Endodermal cell (in vitro differentiated cells): Measurements from ENCODE around the gene RPS23. TPM values are rescaled to one million over a fixed set of nuclear protein-coding genes. Genes with fewer than 3 reads are reported as not detected.
A peak's percentile ranks its signal among the peaks of the same experiment; 100 is the strongest.

ENCODE experiments used
- DNase-seq: peaks from one replicate; pipeline ENCODE4 v3.0.0-alpha.2; 2017
- H3K27ac ChIP-seq: 2 replicates; pipeline ENCODE4 v1.5.1; 2013; ENCODE audit warnings: mild to moderate bottlenecking, low read depth, low read length, moderate library complexity
- H3K27me3 ChIP-seq: 2 replicates; pipeline ENCODE4 v1.6.1; 2013; ENCODE audit warnings: mild to moderate bottlenecking, low read length, moderate library complexity; ENCODE audit not compliant: insufficient read depth, control insufficient read depth, poor library complexity, severe bottlenecking
- H3K36me3 ChIP-seq: 2 replicates; pipeline ENCODE4 v1.7.0; 2013; ENCODE audit warnings: mild to moderate bottlenecking, low read length, moderate library complexity; ENCODE audit not compliant: control insufficient read depth, insufficient read depth
- H3K4me1 ChIP-seq: one replicate; pipeline ENCODE4 v1.7.0; 2013; ENCODE audit warnings: low read length; ENCODE audit not compliant: control insufficient read depth, insufficient read depth
- H3K4me3 ChIP-seq: 2 replicates; pipeline ENCODE4 v1.5.1; 2013; ENCODE audit warnings: mild to moderate bottlenecking, low read length, moderate library complexity
- H3K9ac ChIP-seq: 2 replicates; pipeline ENCODE4 v1.6.1; 2013; ENCODE audit warnings: mild to moderate bottlenecking, low read length, moderate library complexity; ENCODE audit not compliant: poor library complexity, severe bottlenecking; ENCODE audit errors: extremely low read depth
- H3K9me3 ChIP-seq: 2 replicates; pipeline ENCODE4 v1.6.1; 2013; ENCODE audit warnings: mild to moderate bottlenecking, low read length, moderate library complexity; ENCODE audit not compliant: control insufficient read depth
- H3K27ac Mint-ChIP-seq: 2 replicates; pipeline ENCODE4 v1.8.0; 2020; ENCODE audit warnings: mixed read lengths
- H3K27me3 Mint-ChIP-seq: 2 replicates; pipeline ENCODE4 v1.8.0; 2021; ENCODE audit warnings: mild to moderate bottlenecking, mixed read lengths; ENCODE audit not compliant: insufficient read depth
- H3K36me3 Mint-ChIP-seq: 2 replicates; pipeline ENCODE4 v1.8.0; 2020; ENCODE audit warnings: low read depth, mixed read lengths
- H3K4me1 Mint-ChIP-seq: 2 replicates; pipeline ENCODE4 v1.8.0; 2020; ENCODE audit warnings: mixed read lengths
- H3K4me3 Mint-ChIP-seq: 2 replicates; pipeline ENCODE4 v1.8.0; 2020; ENCODE audit warnings: mild to moderate bottlenecking, moderate library complexity, mixed read lengths
- H3K9me3 Mint-ChIP-seq: 2 replicates; pipeline ENCODE4 v1.8.0; 2020; ENCODE audit warnings: mild to moderate bottlenecking, mixed read lengths
- WGBS, 2 experiments: methylation state at CpG; one replicate each; pipeline versions ENCODE4 v1.1.5 to v1.1.7; 2013; ENCODE audit warnings: missing lambda C conversion rate in 2 of 2, mixed read lengths in 1 of 2; ENCODE audit not compliant: insufficient coverage in 1 of 2, insufficient read length in 1 of 2; 5-methylcytosine and 5-hydroxymethylcytosine counted together
- total RNA-seq, 2 donors: library from RNA; stranded (reverse); fragmentation: NEBNext Ultra II Directional in 1 of 2; extraction: Animal tissue kit (Norgen Biotek cat#: 25700) in 1 of 2; gene quantifications; 2 replicates in 1 of 2; 3 replicates in 1 of 2; pipeline ENCODE4 v1.2.1, GENCODE V29; 2021
- TF ChIP-seq, protein P1 (sequence below): fragments of 200-600 bp; sonication (generic); conservative IDR thresholded peaks from 2 replicates; pipeline ENCODE4 v1.5.0; 2021; ENCODE audit warnings: antibody characterized with exemption, mild to moderate bottlenecking

RPS23 gene
- total RNA-seq, 2 donors from 2014 or later, result 2,365 to 2,370 TPM

DNA sequence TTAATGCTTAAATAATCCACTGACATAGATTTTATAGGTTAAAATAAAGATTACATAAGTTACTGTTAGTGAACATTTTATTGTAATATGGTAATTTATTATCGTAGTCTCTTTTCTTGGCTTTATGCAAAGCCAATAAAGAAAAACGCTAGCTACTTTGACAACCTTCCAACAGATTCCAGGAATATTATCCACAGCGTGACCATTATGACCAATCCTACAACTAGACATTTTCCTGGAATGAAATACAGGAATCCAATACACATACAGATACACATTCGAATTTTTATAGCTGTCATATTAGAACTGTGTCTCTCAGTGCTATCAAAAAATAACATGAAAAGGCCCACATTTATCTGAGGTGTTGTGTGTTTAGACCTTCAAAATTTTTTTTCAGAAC, 13.1 kb downstream of the RPS23 start:
- H3K9ac ChIP-seq, result no peak overlapping the region
- TF ChIP-seq, protein P1, sequence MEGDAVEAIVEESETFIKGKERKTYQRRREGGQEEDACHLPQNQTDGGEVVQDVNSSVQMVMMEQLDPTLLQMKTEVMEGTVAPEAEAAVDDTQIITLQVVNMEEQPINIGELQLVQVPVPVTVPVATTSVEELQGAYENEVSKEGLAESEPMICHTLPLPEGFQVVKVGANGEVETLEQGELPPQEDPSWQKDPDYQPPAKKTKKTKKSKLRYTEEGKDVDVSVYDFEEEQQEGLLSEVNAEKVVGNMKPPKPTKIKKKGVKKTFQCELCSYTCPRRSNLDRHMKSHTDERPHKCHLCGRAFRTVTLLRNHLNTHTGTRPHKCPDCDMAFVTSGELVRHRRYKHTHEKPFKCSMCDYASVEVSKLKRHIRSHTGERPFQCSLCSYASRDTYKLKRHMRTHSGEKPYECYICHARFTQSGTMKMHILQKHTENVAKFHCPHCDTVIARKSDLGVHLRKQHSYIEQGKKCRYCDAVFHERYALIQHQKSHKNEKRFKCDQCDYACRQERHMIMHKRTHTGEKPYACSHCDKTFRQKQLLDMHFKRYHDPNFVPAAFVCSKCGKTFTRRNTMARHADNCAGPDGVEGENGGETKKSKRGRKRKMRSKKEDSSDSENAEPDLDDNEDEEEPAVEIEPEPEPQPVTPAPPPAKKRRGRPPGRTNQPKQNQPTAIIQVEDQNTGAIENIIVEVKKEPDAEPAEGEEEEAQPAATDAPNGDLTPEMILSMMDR, result no peak
- Mint-ChIP-seq H3K27ac (no peak overlapping the region), H3K4me1 (peaks cover 4% of the 10 kb centered on the region), H3K36me3 (peaks cover 29% of the 10 kb centered on the region), H3K4me3 (no peak overlapping the region), H3K27me3 (no peaks in the 10 kb centered on the region), H3K9me3 (peaks cover 16% of the 10 kb centered on the region)
- H3K27ac ChIP-seq, result no peak overlapping the region
- no peaks in the 10 kb centered on the region for H3K27me3 ChIP-seq
- no peak overlapping the region for H3K4me3 ChIP-seq
- DNase-seq, result no peak
- no peaks in the 10 kb centered on the region for H3K4me1 ChIP-seq
- H3K9me3 ChIP-seq, result peaks cover 8% of the 10 kb centered on the region
- 88 to 93% methylated on average over 3 to 4 of the region's 4 CpGs for WGBS, 2 experiments
- H3K36me3 ChIP-seq, result no peaks in the 10 kb centered on the region

DNA sequence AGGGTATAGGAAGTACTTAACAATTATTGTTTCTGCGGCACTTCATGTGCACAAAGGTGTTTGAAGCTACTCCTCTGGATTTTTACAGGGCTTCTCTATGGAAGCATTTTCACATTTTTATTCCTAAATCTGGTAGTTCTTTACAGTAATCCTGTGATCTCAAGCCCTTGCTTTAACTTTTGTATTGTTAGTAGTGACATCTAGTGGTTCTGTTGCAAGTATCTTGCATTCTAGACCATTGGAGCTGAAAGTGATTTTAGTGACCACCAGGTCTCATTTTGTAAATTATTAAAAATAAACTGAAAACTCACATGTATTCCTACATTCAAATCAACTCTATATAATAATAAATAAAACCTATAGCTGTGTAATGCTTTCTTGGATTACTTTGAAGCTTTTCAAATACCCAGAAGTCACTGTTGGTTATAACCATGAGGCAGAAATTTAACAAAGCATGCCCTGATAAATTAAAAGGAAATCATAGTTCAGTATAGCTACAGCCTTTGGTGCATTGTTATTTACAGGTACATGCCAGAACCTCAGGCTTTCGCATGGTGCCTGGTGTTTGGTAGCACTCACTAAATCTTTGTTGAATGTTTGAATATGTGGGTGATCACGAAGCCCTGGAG, 18.9 kb downstream of the RPS23 start:
- DNase-seq, result no peak
- Mint-ChIP-seq H3K4me3 (no peak overlapping the region), H3K36me3 (peaks cover under 1% of the 10 kb centered on the region), H3K4me1 (peaks cover 21% of the 10 kb centered on the region), H3K9me3 (peaks cover under 1% of the 10 kb centered on the region), H3K27ac (no peak overlapping the region), H3K27me3 (no peaks in the 10 kb centered on the region)
- WGBS, 2 experiments, result 84 to 86% methylated on average over 2 to 3 of the region's 3 CpGs
- Histone ChIP-seq H3K9me3 (no peaks in the 10 kb centered on the region), H3K27ac (no peak overlapping the region), H3K9ac (no peak overlapping the region), H3K4me3 (no peak overlapping the region), H3K27me3 (no peaks in the 10 kb centered on the region), H3K36me3 (no peaks in the 10 kb centered on the region), H3K4me1 (no peaks in the 10 kb centered on the region)
- TF ChIP-seq, protein P1, result peak; percentile 73

DNA sequence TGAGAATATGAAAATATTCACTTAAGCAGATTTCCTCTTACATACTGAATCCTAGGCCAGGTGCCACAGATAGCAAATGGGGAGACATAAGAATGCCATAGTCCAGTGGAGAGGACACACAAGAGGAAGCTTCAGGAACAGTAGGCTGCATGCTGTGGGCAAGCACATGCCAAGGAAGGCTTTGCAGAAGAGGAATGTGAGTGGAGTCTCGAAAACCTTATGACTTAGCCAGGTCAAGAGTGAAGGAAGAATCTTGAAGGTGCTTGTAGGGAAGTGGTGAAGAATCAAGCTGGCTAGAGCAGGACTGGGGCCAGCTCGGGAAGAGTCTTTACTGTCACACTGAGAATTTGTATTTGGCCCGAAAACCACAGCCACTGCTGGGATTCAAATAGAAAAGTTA, 20.4 kb downstream of the RPS23 start:
- TF ChIP-seq, protein P1, result no peak
- no peaks in the 10 kb centered on the region for H3K27me3 ChIP-seq
- Mint-ChIP-seq H3K4me1 (peaks cover 21% of the 10 kb centered on the region), H3K4me3 (no peak overlapping the region), H3K36me3 (peaks cover 10% of the 10 kb centered on the region), H3K27me3 (no peaks in the 10 kb centered on the region), H3K9me3 (no peaks in the 10 kb centered on the region), H3K27ac (peak overlapping the region; percentile 15)
- no peaks in the 10 kb centered on the region for H3K9me3 ChIP-seq
- WGBS, 2 experiments, result 81 to 85% methylated on average over 3 of the region's 3 CpGs
- H3K27ac ChIP-seq, result no peak overlapping the region
- no peak overlapping the region for H3K4me3 ChIP-seq
- no peaks in the 10 kb centered on the region for H3K36me3 ChIP-seq
- no peaks in the 10 kb centered on the region for H3K4me1 ChIP-seq
- no peak overlapping the region for H3K9ac ChIP-seq
- peak; percentile 57 for DNase-seq
